ENCODE measurements around the gene PFKFB3.
A peak's percentile ranks its signal among the peaks of the same experiment; 100 is the strongest.
"Not testable (repeated sequence)": the region's sequence is repeated elsewhere in the genome, so short reads cannot be mapped to it uniquely, and the experiment has no call there.

Gene PFKFB3

GRCh38 chr10:6272126-6272525 lies 69.4 kb downstream of the PFKFB3 start:
- DNase-seq (ENCODE audit: low read depth), result no peak

- no peak for DNase-seq (ENCODE audit: low read depth)
Observed at GRCh38 chr10:6273351-6273750, 70.6 kb downstream of the PFKFB3 start.

- DNase-seq (ENCODE audit: low read depth), result no peak
Observed at GRCh38 chr10:6274040-6274439, 71.3 kb downstream of the PFKFB3 start.

- DNase-seq (ENCODE audit: low read depth), result no peak
Observed at GRCh38 chr10:6274484-6274883, 71.8 kb downstream of the PFKFB3 start.

- DNase-seq (ENCODE audit: low read depth), result peak; percentile 84
Observed at GRCh38 chr10:6275022-6275997, 72.6 kb downstream of the PFKFB3 start.

GRCh38 chr10:6276356-6276755 lies 73.6 kb downstream of the PFKFB3 start:
- no peak for DNase-seq (ENCODE audit: low read depth)

DNA sequence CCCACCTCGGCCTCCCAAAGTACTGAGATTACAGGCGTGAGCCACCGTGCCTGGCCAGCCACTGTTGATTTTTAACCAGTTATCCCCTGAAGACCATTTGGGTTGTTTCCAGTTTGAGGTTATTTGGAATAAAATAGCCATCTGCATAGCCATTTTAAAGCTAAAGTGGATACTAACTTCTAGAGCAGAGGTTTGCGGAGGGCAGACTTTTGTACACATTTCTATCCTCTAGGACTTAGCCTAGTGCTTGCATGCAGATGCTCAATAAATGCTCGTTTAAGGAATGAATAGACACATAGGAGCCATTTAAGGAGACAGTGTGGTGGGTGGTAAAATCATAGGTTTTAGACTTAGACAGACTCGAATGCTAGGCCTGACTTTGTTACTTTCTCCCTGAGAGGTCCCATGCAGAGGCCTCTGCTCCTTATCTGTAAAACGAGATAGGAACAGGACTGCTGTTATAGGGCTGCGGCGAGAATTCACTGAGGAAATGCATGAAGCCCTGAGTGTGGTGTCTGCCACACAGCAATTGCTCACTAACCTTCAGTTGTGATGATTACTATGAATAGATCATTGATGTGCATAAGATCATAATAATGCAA lies 75.9 kb downstream of the PFKFB3 start:
- no peak for DNase-seq (ENCODE audit: low read depth)

GRCh38 chr10:6279540-6280267 lies 77.0 kb downstream of the PFKFB3 start:
- no peak for DNase-seq (ENCODE audit: low read depth)

- DNase-seq (ENCODE audit: low read depth), result no peak
Observed at GRCh38 chr10:6280291-6280690, 77.6 kb downstream of the PFKFB3 start.

DNA sequence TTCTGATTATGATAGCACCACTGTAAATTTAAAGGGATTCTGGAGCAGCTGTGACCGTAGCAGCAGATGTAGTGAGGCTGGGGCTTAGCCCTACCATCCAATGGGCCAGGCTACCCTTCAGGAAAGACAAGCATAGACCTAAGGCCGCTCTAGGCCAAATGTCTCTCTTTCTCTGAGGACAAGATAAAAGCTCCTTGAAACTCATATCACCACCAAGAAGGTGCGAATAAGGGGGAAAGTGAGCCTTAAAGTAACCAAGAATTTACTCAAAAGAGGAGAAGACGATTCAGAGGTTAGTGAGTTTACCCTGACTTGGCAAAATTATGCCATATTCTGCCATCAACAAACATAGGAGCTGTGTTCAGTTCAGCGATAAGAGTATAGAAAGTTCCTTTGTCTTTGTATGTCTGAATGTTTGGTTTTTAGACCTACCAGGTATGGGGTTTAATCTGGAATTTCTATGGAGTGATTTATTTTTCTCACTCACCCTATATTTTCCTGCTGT lies 79.8 kb downstream of the PFKFB3 start:
- no peak for DNase-seq (ENCODE audit: low read depth)

DNA sequence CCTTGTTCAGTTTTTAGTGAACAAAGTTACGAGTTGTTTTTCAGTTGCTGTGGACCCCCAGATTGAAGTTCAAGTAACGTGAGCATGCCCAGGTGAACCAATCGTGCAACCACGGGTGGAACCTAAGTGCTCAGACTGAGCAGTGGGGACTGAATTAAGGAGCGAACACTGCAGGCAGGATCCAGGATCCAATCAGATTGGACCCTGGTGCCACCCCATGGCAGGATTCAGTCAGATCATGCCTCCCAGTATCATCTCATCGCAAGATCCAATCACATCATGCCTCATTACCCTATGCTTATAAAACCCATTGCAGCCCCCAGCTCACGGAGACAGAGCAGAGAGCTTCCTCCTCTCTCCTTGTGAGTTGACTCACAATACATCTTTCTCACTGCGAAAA lies 80.9 kb downstream of the PFKFB3 start:
- no peak for DNase-seq (ENCODE audit: low read depth)

DNA sequence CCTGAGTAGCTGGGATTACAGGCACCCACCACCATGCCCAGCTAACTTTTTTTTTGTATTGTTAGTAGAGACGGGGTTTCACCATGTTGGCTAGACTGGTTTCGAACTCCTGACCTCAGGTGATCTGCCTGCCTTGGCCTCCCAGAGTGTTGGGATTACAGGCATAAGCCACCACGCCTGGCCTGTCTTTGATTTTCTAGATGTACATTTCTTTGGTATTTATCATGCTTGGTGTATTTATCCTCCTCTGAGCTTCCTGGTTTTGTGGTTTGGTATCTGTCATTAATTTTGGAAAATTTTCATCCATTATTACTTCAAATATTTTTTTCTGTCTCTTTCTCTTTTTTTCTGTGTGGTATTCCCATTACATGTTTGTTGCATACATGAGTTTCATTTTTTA lies 87.9 kb downstream of the PFKFB3 start:
- DNase-seq (ENCODE audit: low read depth), result not testable (repeated sequence)

DNA sequence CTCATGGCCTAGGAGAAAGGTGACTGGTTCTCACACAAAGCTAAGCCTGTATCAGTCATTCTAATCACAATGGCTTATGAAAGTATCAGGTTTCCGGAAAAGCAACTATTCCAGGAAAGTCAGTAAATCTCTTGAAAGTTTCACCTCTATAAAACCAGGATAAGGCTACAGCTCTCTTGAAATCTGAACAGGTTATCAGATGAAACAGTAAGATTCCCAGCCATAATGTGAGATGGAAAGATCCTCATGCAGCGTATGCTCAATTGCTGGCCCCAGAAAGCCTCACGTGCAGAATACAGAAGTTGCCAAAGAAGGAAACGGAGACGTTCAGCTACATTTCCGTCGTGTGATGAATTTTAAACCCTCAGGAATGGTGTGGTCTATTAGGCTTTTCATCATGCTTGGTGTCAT lies 90.0 kb downstream of the PFKFB3 start:
- no peak for DNase-seq (ENCODE audit: low read depth)

DNA sequence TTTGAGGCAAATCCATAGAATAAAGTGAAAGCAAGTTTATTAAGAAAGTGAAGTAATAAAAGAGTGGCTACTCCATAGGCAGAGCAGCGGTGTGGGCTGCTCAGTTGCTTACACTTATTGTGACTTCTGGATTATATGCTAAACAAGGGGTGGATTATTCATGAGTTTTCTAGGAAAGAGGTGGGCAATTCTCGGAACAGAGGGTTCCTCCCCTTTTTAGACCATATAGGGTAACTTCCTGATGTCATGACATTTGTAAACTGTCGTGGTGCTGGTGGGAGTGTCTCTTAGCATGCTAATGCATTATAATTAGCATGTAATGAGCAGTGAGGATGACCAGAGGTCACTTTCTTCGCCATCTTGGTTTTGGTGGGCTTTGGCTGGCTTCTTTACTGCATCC lies 93.7 kb downstream of the PFKFB3 start:
- DNase-seq (ENCODE audit: low read depth), result not testable (repeated sequence)

DNA sequence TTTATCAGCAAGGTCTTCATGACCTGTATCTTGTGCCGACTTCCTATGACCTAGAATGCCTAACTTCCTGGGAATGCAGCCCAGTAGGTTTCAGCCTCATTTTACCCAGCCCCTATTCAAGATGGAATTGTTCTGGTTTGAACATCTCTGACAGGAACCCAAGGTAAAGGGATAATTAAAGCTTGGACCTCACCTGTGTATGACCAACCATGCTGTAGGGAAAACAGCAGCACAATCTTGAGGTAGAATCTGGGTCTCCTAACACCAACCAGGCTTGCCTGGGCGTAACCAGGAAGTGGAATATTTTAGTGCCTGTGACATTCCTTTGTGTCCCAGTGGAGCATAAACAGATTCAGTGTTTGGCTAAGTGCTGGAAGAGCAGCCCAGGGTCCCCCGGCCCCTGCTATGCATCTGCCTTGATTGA lies 94.1 kb downstream of the PFKFB3 start:
- DNase-seq (ENCODE audit: low read depth), result no peak

DNA sequence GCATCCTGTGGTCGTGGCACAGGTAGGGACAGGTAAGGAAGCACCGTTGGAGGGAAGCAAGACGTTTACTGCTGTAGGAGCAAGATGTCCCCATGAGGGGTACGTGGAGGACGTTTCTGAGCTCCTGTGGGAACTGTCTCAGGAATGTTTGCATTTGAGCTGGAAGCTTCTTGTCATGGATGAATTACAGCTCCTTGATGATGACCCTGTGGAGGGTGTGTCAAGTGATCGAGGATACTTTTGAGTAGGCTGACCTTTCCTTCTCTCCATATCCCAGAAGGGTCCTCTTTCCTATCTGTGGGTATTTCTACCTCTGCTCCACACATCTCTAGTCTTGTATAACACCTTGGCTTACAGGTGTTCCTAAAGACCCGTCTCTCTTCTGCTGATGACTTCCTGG lies 94.8 kb downstream of the PFKFB3 start:
- no peak for DNase-seq (ENCODE audit: low read depth)

DNA sequence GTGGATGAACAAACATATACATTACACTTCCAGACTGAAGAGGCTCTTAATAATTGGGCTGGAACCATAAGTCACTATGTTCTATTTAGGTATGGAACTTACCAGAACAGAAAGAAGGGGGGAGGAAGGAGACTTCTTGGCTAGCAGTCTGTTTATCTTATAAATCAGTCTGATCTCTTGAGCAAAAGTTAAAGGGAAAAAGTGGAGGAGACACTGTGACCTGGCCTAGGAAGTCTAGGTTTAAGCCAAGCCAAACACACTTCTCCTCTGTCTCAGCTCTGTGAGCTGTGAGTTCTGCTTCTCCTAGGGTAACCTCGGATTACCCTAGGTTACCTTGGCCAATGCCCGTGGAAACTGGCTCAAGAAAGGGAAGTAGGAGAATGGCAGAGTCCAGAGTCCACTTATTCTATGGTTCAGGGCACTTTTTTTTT lies 95.2 kb downstream of the PFKFB3 start:
- DNase-seq (ENCODE audit: low read depth), result no peak

DNA sequence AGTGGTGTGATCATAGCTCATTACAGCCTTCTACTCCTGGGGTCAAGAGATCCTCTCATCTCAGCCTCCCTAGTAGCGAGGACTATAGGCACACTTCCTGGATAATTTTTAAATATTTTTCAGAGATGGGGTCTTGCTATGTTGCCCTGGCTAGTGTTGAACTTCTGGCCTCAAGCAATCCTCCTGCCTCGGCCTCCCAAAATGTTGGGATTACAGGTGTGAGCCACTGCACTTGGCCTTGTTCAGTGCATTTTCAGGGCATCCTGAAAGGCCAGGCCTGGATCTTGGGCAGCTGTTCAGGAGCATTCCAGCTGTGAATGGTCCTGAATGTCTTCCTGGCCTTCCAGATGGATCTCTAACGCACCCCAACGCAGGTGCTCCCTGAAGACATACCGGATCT lies 95.7 kb downstream of the PFKFB3 start:
- DNase-seq (ENCODE audit: low read depth), result no peak

DNA sequence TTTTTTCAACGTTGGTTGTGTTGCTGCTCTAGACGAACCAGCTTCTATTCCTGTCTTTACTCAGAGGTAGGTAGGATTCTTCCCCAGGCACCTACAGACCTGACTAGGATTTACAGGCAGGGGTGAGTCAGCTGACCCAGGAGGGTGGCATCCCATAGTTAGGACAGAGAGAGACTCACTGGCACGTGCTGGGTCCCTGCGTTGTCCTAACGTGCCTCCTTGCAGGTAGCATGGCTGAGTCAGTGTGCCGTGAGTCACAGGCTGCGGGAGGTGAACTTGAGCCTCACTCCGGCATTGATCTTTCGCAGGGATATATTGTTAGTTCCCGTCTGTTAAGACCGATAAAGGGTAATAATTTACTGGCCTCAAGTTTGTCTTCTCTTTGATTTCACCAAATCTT lies 96.5 kb downstream of the PFKFB3 start:
- DNase-seq (ENCODE audit: low read depth), result no peak

DNA sequence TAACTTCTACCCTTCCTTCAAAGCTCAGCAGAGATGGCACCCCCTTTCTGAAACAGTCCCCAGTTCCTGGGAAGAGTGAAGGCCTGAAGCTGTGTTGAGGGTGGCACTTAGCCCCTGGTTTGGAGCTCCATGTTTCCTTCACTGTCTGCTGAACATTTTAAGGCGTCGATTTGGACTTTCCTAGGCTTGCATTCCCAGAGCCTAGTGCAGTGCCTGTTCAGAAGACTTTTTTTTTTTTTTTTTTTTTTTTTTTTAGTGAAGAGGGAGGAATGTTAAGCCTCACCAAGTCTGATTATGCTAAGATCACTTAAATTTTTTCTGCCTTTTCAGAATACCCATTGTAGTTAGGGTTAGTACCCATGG lies 97.0 kb downstream of the PFKFB3 start:
- DNase-seq (ENCODE audit: low read depth), result no peak

DNA sequence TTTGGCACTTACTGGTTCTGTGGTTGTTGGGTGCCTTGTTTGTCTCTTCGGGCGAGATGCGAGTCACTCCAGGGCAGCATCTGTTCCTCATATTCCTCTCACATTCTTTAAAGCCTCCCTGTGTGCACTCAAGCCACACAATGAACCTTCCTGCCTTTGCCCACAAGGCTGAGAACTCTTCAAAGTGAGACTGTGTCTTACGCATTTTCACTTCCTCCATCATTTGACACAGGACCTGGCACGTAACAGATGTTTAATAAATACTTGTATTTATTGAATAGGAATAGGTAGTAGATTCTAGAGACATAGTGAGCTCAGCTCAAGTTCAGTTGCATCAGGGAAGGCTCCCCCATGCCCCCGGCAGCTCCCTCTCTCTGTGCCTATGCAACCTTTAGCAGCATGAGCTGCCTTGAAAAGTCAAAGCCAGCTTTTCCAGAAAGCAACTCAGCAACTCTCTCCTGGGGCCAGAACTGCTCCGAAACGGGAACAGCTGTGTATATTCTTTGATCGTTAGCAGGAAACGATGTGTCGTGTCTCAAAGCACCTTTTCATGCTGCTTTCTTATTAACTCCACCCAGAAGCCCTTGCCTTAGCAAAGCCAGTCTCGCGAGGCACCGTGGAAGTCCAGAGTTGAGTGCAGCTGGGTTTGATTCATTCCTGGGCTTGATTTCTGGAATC lies 97.5 kb downstream of the PFKFB3 start:
- no peak for DNase-seq (ENCODE audit: low read depth)

Data from stimulated activated CD8-positive, alpha-beta memory T cell treated with anti-CD3 and anti-CD28 coated beads, Interleukin-4, amount 100 ng/mL, for 24 hours (primary cell).